Right lobe of liver (tissue), 4 donors: ENCODE data around the gene HLA-DQA1.
"Not testable (repeated sequence)": the region's sequence is repeated elsewhere in the genome, so short reads cannot be mapped to it uniquely, and the experiment has no call there.

Experiments
- POLR2A ChIP-seq: fragments of 450-650 bp; IDR thresholded peaks from one replicate; pipeline ENCODE4 v1.6.1; 2017; ENCODE audit warnings: antibody characterized with exemption, mild to moderate bottlenecking
- TF ChIP-seq, protein P1 (sequence below), 4 donors: fragments of 200-600 bp in 3 of 4; fragments of 450-650 bp in 1 of 4; IDR thresholded peaks; one replicate each; pipeline versions ENCODE4 v1.5.1 to v1.8.0; 2016 to 2022; ENCODE audit warnings: antibody characterized with exemption in 4 of 4, mild to moderate bottlenecking in 2 of 4
- donor health status: DM: no; HTN: no; CAD: no.
- donor health status: DM: no; HTN: no; CAD: no.
- donor health status: DM: no; HTN: yes; CAD: no.

DNA sequence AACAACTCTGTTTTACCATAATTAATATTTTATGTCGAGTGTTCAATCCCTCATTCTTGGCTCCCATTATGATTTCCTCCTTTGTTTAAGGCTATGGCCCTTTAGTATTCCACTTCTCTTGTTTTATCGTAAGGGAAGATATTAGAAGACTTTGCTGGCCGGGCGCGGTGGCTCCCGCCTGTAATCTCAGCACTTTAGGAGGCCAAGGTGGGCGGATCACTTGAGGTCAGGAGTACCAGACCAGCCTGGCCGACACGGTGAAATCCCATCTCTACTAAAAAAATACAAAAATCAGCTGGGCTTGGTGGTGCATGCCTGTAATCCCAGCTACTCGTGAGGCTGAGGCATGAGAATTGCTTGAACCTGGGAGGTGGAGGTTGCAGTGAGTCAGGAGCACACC is 46.5 kb upstream of the HLA-DQA1 start:
- TF ChIP-seq POLR2A: not testable (repeated sequence)
- TF ChIP-seq, protein P1, sequence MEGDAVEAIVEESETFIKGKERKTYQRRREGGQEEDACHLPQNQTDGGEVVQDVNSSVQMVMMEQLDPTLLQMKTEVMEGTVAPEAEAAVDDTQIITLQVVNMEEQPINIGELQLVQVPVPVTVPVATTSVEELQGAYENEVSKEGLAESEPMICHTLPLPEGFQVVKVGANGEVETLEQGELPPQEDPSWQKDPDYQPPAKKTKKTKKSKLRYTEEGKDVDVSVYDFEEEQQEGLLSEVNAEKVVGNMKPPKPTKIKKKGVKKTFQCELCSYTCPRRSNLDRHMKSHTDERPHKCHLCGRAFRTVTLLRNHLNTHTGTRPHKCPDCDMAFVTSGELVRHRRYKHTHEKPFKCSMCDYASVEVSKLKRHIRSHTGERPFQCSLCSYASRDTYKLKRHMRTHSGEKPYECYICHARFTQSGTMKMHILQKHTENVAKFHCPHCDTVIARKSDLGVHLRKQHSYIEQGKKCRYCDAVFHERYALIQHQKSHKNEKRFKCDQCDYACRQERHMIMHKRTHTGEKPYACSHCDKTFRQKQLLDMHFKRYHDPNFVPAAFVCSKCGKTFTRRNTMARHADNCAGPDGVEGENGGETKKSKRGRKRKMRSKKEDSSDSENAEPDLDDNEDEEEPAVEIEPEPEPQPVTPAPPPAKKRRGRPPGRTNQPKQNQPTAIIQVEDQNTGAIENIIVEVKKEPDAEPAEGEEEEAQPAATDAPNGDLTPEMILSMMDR (IDR thresholded peaks at IDR 0.05): not testable (repeated sequence)
